Fibroblast of lung (primary cell): ENCODE data around the gene OR2W3. TPM values are rescaled to one million over a fixed set of nuclear protein-coding genes. Genes with fewer than 3 reads are reported as not detected.

Source experiments
- DNase-seq, 2 donors: peaks; one replicate each; pipeline versions ENCODE4 v3.0.0 to v3.0.0-alpha.2; 2010; ENCODE audit warnings: low read depth in 2 of 2
- H2AFZ ChIP-seq: 2 replicates; pipeline ENCODE4 v1.5.1; 2012; ENCODE audit warnings: low read length, control low read depth, inconsistent platforms
- H3K27ac ChIP-seq: 2 replicates; pipeline ENCODE4 v1.5.1; 2011; ENCODE audit warnings: low read length, control low read depth; ENCODE audit not compliant: insufficient read depth
- H3K27me3 ChIP-seq: 2 replicates; pipeline ENCODE4 v1.5.1; 2011; ENCODE audit warnings: mild to moderate bottlenecking, low read length; ENCODE audit not compliant: control insufficient read depth, insufficient read depth
- H3K36me3 ChIP-seq: 2 replicates; pipeline ENCODE4 v1.5.1; 2011; ENCODE audit warnings: low read length; ENCODE audit not compliant: control insufficient read depth, insufficient read depth
- H3K4me1 ChIP-seq: 2 replicates; pipeline ENCODE4 v1.5.1; 2011; ENCODE audit warnings: low read length; ENCODE audit not compliant: control insufficient read depth, insufficient read depth; ENCODE audit errors: extremely low read depth
- H3K4me2 ChIP-seq: 2 replicates; pipeline ENCODE4 v1.5.1; 2011; ENCODE audit warnings: low read length, control low read depth; ENCODE audit not compliant: insufficient read depth; ENCODE audit errors: extremely low read depth
- H3K4me3 ChIP-seq, 4 experiments: fragments of 200-600 bp in 1 of 4; sonication (generic) in 1 of 4; replicated peaks in 1 of 4; 2 replicates each; pipeline ENCODE4 v1.5.1; 2011 to 2016; ENCODE audit warnings: low read length in 4 of 4, low read depth in 3 of 4, mild to moderate bottlenecking in 3 of 4, control low read depth in 2 of 4, inconsistent platforms in 1 of 4, mixed read lengths in 1 of 4; ENCODE audit not compliant: insufficient read depth in 1 of 4; ENCODE audit errors: control extremely low read depth in 1 of 4
- H3K79me2 ChIP-seq: 2 replicates; pipeline ENCODE4 v1.5.1; 2012; ENCODE audit warnings: mild to moderate bottlenecking, low read length, inconsistent platforms; ENCODE audit not compliant: control insufficient read depth, insufficient read depth
- H3K9ac ChIP-seq: 2 replicates; pipeline ENCODE4 v1.5.1; 2011; ENCODE audit warnings: mild to moderate bottlenecking, low read length, control low read depth; ENCODE audit not compliant: insufficient read depth
- H3K9me3 ChIP-seq: 2 replicates; pipeline ENCODE4 v1.5.1; 2012; ENCODE audit warnings: low read depth, low read length; ENCODE audit not compliant: control insufficient read depth, insufficient read depth
- H4K20me1 ChIP-seq: 2 replicates; pipeline ENCODE4 v1.5.1; 2011; ENCODE audit warnings: low read length; ENCODE audit not compliant: control insufficient read depth, insufficient read depth; ENCODE audit errors: extremely low read depth
- CTCF ChIP-seq, 2 donors: IDR thresholded peaks in 1 of 2; conservative IDR thresholded peaks in 1 of 2; 1 replicate in 1 of 2; 2 replicates in 1 of 2; pipeline ENCODE4 v1.5.1; 2011 to 2012; ENCODE audit warnings: low read length in 2 of 2, control low read depth in 1 of 2, inconsistent platforms in 1 of 2, low read depth in 1 of 2, mild to moderate bottlenecking in 1 of 2
- EZH2 ChIP-seq: IDR thresholded peaks from 2 replicates; pipeline ENCODE4 v1.5.1; 2012; ENCODE audit warnings: low read length, control low read depth, mild to moderate bottlenecking; ENCODE audit errors: missing control alignments
- polyA plus RNA-seq, 2 donors: library from polyadenylated mRNA; depleted of rRNA in 1 of 2; stranded (reverse) in 1 of 2; unstranded in 1 of 2; fragments of >200 nt; gene quantifications; 2 replicates each; pipeline ENCODE4 v1.2.1, GENCODE V29; 2011 to 2012; ENCODE audit warnings: missing spikeins in 1 of 2
- total RNA-seq: library from RNA; depleted of rRNA; stranded (reverse); fragments of >200 nt; gene quantifications from 2 replicates; pipeline ENCODE4 v1.2.1, GENCODE V29; 2014

The OR2W3 gene
- total and polyA plus RNA-seq, 2 donors (not counting 1 experiment from before 2014, with no cell fraction given) = 3.2 TPM; not detected in 1

GRCh38 chr1:247849616-247850015, 45.8 kb upstream of the OR2W3 start:
- no peak for TF ChIP-seq EZH2
- no peak for TF ChIP-seq CTCF (conservative IDR thresholded peaks at IDR 0.05 in 1 of 2, IDR thresholded peaks at IDR 0.05 in 1 of 2; ENCODE audit: low read depth in 1 of 2, low read length in 2 of 2)
- Histone ChIP-seq H3K36me3 (no peaks in the 10 kb centered on the region), H3K9me3 (no peaks in the 10 kb centered on the region), H3K27me3 (no peaks in the 10 kb centered on the region), H3K4me2 (no peak overlapping the region), H4K20me1 (no peaks in the 10 kb centered on the region), H3K79me2 (no peaks in the 10 kb centered on the region), H3K4me1 (no peaks in the 10 kb centered on the region), H3K27ac (no peak overlapping the region), H3K4me3 (no peak overlapping the region), H2AFZ (no peak overlapping the region), H3K9ac (no peak overlapping the region)
- no peak for DNase-seq

- no peaks in the 10 kb centered on the region for H3K36me3 ChIP-seq
- no peak overlapping the region for H3K9ac ChIP-seq
- no peaks in the 10 kb centered on the region for H3K27me3 ChIP-seq
- H4K20me1 ChIP-seq = no peaks in the 10 kb centered on the region
- no peaks in the 10 kb centered on the region for H3K79me2 ChIP-seq
- no peak overlapping the region for H3K4me2 ChIP-seq
- no peaks in the 10 kb centered on the region for H3K4me1 ChIP-seq
- DNase-seq = no peak
- H3K27ac ChIP-seq = no peak overlapping the region
- H2AFZ ChIP-seq = no peak overlapping the region
- H3K9me3 ChIP-seq = no peaks in the 10 kb centered on the region
- no peak overlapping the region for H3K4me3 ChIP-seq
- TF ChIP-seq CTCF (conservative IDR thresholded peaks at IDR 0.05 in 1 of 2, IDR thresholded peaks at IDR 0.05 in 1 of 2; ENCODE audit: low read depth in 1 of 2, low read length in 2 of 2) (no peak), EZH2 (no peak)
These were observed 40.4 kb upstream of the OR2W3 start for GRCh38 chr1:247854899-247855545.

GRCh38 chr1:247855911-247856310, 39.5 kb upstream of the OR2W3 start:
- no peaks in the 10 kb centered on the region for H3K27me3 ChIP-seq
- H4K20me1 ChIP-seq = no peaks in the 10 kb centered on the region
- no peak overlapping the region for H2AFZ ChIP-seq
- H3K9ac ChIP-seq = no peak overlapping the region
- H3K9me3 ChIP-seq = no peaks in the 10 kb centered on the region
- no peak for DNase-seq
- no peak overlapping the region for H3K4me2 ChIP-seq
- no peaks in the 10 kb centered on the region for H3K79me2 ChIP-seq
- H3K36me3 ChIP-seq = no peaks in the 10 kb centered on the region
- H3K4me1 ChIP-seq = no peaks in the 10 kb centered on the region
- no peak overlapping the region for H3K4me3 ChIP-seq
- TF ChIP-seq EZH2 = no peak
- no peak for TF ChIP-seq CTCF (conservative IDR thresholded peaks at IDR 0.05 in 1 of 2, IDR thresholded peaks at IDR 0.05 in 1 of 2; ENCODE audit: low read depth in 1 of 2, low read length in 2 of 2)
- H3K27ac ChIP-seq = no peak overlapping the region
